ENCODE results near the gene COL13A1.

The COL13A1 gene

GRCh38 chr10:69870591-69870990, 68.9 kb downstream of the COL13A1 start:
- no peak for DNase-seq

- no peak for DNase-seq
Measured at GRCh38 chr10:69871074-69871473, 69.4 kb downstream of the COL13A1 start.

GRCh38 chr10:69872323-69872722, 70.6 kb downstream of the COL13A1 start:
- DNase-seq = no peak

GRCh38 chr10:69873135-69873639, 71.5 kb downstream of the COL13A1 start:
- DNase-seq = no peak

- DNase-seq = peak; percentile 81
Measured at GRCh38 chr10:69874449-69874848, 72.7 kb downstream of the COL13A1 start.

GRCh38 chr10:69875856-69876255, 74.2 kb downstream of the COL13A1 start:
- no peak for DNase-seq

- DNase-seq = no peak
Measured at GRCh38 chr10:69876286-69876685, 74.6 kb downstream of the COL13A1 start.

- DNase-seq = no peak
Measured at GRCh38 chr10:69876931-69877330, 75.2 kb downstream of the COL13A1 start.

GRCh38 chr10:69878038-69878437, 76.3 kb downstream of the COL13A1 start:
- DNase-seq = no peak

GRCh38 chr10:69878951-69879350, 77.2 kb downstream of the COL13A1 start:
- no peak for DNase-seq

- no peak for DNase-seq
Measured at GRCh38 chr10:69879634-69880257, 78.0 kb downstream of the COL13A1 start.

- no peak for DNase-seq
Measured at GRCh38 chr10:69880301-69881081, 78.8 kb downstream of the COL13A1 start.

GRCh38 chr10:69881202-69881601, 79.5 kb downstream of the COL13A1 start:
- DNase-seq = no peak

GRCh38 chr10:69883310-69884023, 81.8 kb downstream of the COL13A1 start:
- peak; percentile 50 for DNase-seq

- no peak for DNase-seq
Measured at GRCh38 chr10:69884024-69884367, 82.3 kb downstream of the COL13A1 start.

GRCh38 chr10:69884686-69885085, 83.0 kb downstream of the COL13A1 start:
- no peak for DNase-seq

- peak; percentile 47 for DNase-seq
Measured at GRCh38 chr10:69885379-69886013, 83.8 kb downstream of the COL13A1 start.

GRCh38 chr10:69888882-69889584, 87.3 kb downstream of the COL13A1 start:
- no peak for DNase-seq

- no peak for DNase-seq
Measured at GRCh38 chr10:69890065-69890847, 88.5 kb downstream of the COL13A1 start.

- DNase-seq = no peak
Measured at GRCh38 chr10:69891057-69891617, 89.4 kb downstream of the COL13A1 start.

- DNase-seq = no peak
Measured at GRCh38 chr10:69892406-69892805, 90.7 kb downstream of the COL13A1 start.

Data from 8988T (cell line).